ENCODE data around the gene GALNS.

- TF ChIP-seq, protein P1, sequence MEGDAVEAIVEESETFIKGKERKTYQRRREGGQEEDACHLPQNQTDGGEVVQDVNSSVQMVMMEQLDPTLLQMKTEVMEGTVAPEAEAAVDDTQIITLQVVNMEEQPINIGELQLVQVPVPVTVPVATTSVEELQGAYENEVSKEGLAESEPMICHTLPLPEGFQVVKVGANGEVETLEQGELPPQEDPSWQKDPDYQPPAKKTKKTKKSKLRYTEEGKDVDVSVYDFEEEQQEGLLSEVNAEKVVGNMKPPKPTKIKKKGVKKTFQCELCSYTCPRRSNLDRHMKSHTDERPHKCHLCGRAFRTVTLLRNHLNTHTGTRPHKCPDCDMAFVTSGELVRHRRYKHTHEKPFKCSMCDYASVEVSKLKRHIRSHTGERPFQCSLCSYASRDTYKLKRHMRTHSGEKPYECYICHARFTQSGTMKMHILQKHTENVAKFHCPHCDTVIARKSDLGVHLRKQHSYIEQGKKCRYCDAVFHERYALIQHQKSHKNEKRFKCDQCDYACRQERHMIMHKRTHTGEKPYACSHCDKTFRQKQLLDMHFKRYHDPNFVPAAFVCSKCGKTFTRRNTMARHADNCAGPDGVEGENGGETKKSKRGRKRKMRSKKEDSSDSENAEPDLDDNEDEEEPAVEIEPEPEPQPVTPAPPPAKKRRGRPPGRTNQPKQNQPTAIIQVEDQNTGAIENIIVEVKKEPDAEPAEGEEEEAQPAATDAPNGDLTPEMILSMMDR (IDR thresholded peaks at IDR 0.05), result no peak
- no peak for TF ChIP-seq POLR2A (IDR thresholded peaks at IDR 0.05)
Measured at GRCh38 chr16:88793251-88793954, 63.3 kb downstream of the GALNS start.

Measured in heart left ventricle (tissue), 13 donors.